Measurements from ENCODE around the gene DTL.

Gene DTL

DNA sequence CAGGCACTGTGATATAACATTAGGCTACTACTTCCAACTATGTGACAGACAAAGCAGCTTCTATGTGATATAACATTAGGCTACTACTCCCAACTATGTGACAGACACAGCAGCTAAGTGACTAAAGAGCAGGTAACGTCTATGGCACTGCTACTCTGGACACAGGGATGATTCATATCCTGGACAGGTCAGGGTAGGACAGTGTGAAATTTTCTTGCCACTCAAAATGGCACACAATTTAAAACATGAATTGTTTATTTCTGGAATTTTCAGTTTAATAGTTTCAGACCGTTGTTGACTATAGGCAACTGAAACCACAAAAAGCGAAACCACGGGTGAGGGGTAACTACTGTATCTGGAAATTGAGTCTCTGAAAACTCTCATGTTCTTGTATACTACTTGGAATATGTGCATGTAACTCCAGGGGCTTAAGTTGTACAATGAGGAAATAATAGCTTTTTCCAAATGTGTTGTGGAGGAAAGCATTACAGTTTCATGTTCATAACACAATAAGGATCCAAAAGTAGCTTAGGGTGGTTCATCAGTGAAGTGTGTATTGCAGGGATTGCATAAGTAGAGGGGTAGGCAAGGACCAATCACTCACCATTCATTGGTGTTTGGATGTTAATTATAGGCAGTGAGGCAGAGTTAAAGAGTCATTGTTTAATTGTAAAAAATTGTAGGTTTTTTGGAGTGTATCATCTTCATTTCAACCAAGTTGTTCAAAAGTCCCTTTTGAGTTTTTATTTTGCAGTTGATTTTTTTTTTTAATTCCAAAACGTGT lies 5.3 kb downstream of the DTL start:
- H3K4me1 ChIP-seq (ENCODE audit: insufficient read depth, low read length), result no peaks in the 10 kb centered on the region
- H3K4me3 ChIP-seq (ENCODE audit: low read depth in 1 of 2, low read length in 2 of 2), result no peak overlapping the region
- no peak overlapping the region for H3K9ac ChIP-seq (ENCODE audit: low read length)
- no peak overlapping the region for H3K27ac ChIP-seq (ENCODE audit: low read depth, low read length)
- no peaks in the 10 kb centered on the region for H3K27me3 ChIP-seq (ENCODE audit: control insufficient read depth in 1 of 2, insufficient read depth in 2 of 2, low read length in 2 of 2)
- no peaks in the 10 kb centered on the region for H3K9me3 ChIP-seq (ENCODE audit: low read length)
- H3K36me3 ChIP-seq (ENCODE audit: insufficient read depth, low read length), result no peaks in the 10 kb centered on the region

GRCh38 chr1:212042436-212042835 lies 6.9 kb downstream of the DTL start:
- Histone ChIP-seq H3K4me1 (ENCODE audit: insufficient read depth, low read length) (no peaks in the 10 kb centered on the region), H3K36me3 (ENCODE audit: insufficient read depth, low read length) (no peaks in the 10 kb centered on the region), H3K27me3 (ENCODE audit: control insufficient read depth in 1 of 2, insufficient read depth in 2 of 2, low read length in 2 of 2) (no peaks in the 10 kb centered on the region), H3K4me3 (ENCODE audit: low read depth in 1 of 2, low read length in 2 of 2) (no peak overlapping the region), H3K9ac (ENCODE audit: low read length) (no peak overlapping the region), H3K27ac (ENCODE audit: low read depth, low read length) (no peak overlapping the region), H3K9me3 (ENCODE audit: low read length) (no peaks in the 10 kb centered on the region)

GRCh38 chr1:212044851-212045250 lies 9.3 kb downstream of the DTL start:
- H3K27ac ChIP-seq (ENCODE audit: low read depth, low read length), result no peak overlapping the region
- H3K9ac ChIP-seq (ENCODE audit: low read length), result no peak overlapping the region
- H3K4me3 ChIP-seq (ENCODE audit: low read depth in 1 of 2, low read length in 2 of 2), result no peak overlapping the region
- no peaks in the 10 kb centered on the region for H3K27me3 ChIP-seq (ENCODE audit: control insufficient read depth in 1 of 2, insufficient read depth in 2 of 2, low read length in 2 of 2)
- H3K4me1 ChIP-seq (ENCODE audit: insufficient read depth, low read length), result no peaks in the 10 kb centered on the region
- no peaks in the 10 kb centered on the region for H3K9me3 ChIP-seq (ENCODE audit: low read length)
- H3K36me3 ChIP-seq (ENCODE audit: insufficient read depth, low read length), result no peaks in the 10 kb centered on the region

- Histone ChIP-seq H3K9ac (ENCODE audit: low read length) (no peak overlapping the region), H3K9me3 (ENCODE audit: low read length) (no peaks in the 10 kb centered on the region), H3K4me3 (ENCODE audit: low read depth in 1 of 2, low read length in 2 of 2) (no peak overlapping the region), H3K27ac (ENCODE audit: low read depth, low read length) (no peak overlapping the region), H3K36me3 (ENCODE audit: insufficient read depth, low read length) (no peaks in the 10 kb centered on the region), H3K27me3 (ENCODE audit: control insufficient read depth in 1 of 2, insufficient read depth in 2 of 2, low read length in 2 of 2) (no peaks in the 10 kb centered on the region), H3K4me1 (ENCODE audit: insufficient read depth, low read length) (no peaks in the 10 kb centered on the region)
These were observed 10.4 kb downstream of the DTL start for GRCh38 chr1:212045981-212046380.

- Histone ChIP-seq H3K27ac (ENCODE audit: low read depth, low read length) (no peak overlapping the region), H3K4me1 (ENCODE audit: insufficient read depth, low read length) (no peaks in the 10 kb centered on the region), H3K9ac (ENCODE audit: low read length) (no peak overlapping the region), H3K4me3 (ENCODE audit: low read depth in 1 of 2, low read length in 2 of 2) (no peak overlapping the region), H3K9me3 (ENCODE audit: low read length) (no peaks in the 10 kb centered on the region), H3K36me3 (ENCODE audit: insufficient read depth, low read length) (no peaks in the 10 kb centered on the region), H3K27me3 (ENCODE audit: control insufficient read depth in 1 of 2, insufficient read depth in 2 of 2, low read length in 2 of 2) (no peaks in the 10 kb centered on the region)
These were observed 18.4 kb downstream of the DTL start for GRCh38 chr1:212053993-212054392.

DNA sequence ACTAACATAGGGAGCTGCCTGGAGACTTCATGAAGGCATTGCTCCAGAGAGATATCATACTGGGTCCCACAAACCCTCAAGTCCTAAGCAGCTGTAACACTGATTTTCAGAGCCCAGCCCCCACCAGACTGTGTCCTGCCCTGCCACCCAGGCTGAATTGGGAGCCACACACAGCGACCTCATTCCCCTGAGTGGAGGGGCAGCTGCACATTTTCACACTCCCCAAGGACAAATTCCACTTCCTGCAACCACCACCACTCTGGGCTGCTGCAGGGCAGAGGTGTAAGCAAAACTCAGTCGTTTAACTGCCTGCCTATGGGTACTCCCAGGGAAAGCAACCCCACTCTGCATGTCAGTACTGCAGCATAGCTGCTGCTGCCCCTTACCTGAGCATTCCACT lies 19.8 kb downstream of the DTL start:
- H3K27ac ChIP-seq (ENCODE audit: low read depth, low read length), result no peak overlapping the region
- H3K4me1 ChIP-seq (ENCODE audit: insufficient read depth, low read length), result no peaks in the 10 kb centered on the region
- H3K36me3 ChIP-seq (ENCODE audit: insufficient read depth, low read length), result no peaks in the 10 kb centered on the region
- no peak overlapping the region for H3K9ac ChIP-seq (ENCODE audit: low read length)
- no peaks in the 10 kb centered on the region for H3K9me3 ChIP-seq (ENCODE audit: low read length)
- H3K27me3 ChIP-seq (ENCODE audit: control insufficient read depth in 1 of 2, insufficient read depth in 2 of 2, low read length in 2 of 2), result no peaks in the 10 kb centered on the region
- no peak overlapping the region for H3K4me3 ChIP-seq (ENCODE audit: low read depth in 1 of 2, low read length in 2 of 2)

DNA sequence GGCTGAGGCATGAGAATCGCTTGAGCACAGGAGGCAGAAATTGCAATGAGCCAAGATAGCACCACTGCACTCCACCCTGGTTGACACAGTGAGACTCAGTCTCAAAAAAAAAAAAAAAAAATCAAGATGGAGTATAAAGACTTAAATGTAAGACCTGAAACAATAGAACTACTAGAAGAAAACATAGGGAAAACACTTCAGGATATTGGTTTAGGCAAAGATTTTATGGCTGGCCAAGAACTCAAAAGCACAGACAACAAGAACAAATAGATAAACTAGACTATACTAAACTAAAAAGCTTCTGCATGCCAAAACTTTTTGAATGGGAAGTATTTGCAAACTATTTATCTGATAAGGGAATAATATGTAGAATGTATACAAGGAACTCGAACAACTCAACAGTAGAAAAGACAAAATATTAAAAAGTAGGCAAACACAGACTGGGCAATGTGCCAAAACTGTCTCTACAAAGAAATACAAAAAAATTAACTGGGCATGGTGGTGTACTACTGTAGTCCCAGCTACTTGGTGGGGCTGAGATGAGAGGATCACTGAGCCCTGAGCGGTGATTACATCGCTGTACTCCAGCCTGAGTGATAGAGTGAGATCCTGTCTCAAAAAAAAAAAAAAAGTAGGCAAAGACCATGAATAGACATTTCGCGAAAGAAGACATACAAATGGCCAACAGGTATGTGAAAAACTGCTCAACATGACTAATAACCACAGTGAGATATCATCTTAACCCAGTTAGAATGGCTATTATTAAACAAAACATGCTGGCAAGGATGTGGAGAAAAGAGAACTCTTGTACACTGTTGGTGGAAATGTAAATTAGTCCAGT lies 25.3 kb downstream of the DTL start:
- Histone ChIP-seq H3K4me1 (ENCODE audit: insufficient read depth, low read length) (no peaks in the 10 kb centered on the region), H3K4me3 (ENCODE audit: low read depth in 1 of 2, low read length in 2 of 2) (no peak overlapping the region), H3K27ac (ENCODE audit: low read depth, low read length) (no peak overlapping the region), H3K9ac (ENCODE audit: low read length) (no peak overlapping the region), H3K36me3 (ENCODE audit: insufficient read depth, low read length) (no peaks in the 10 kb centered on the region), H3K9me3 (ENCODE audit: low read length) (no peaks in the 10 kb centered on the region), H3K27me3 (ENCODE audit: control insufficient read depth in 1 of 2, insufficient read depth in 2 of 2, low read length in 2 of 2) (no peaks in the 10 kb centered on the region)

GRCh38 chr1:212062832-212063438 lies 27.4 kb downstream of the DTL start:
- H3K9ac ChIP-seq (ENCODE audit: low read length), result no peak overlapping the region
- no peak overlapping the region for H3K4me3 ChIP-seq (ENCODE audit: low read depth in 1 of 2, low read length in 2 of 2)
- H3K4me1 ChIP-seq (ENCODE audit: insufficient read depth, low read length), result no peaks in the 10 kb centered on the region
- no peaks in the 10 kb centered on the region for H3K9me3 ChIP-seq (ENCODE audit: low read length)
- no peaks in the 10 kb centered on the region for H3K36me3 ChIP-seq (ENCODE audit: insufficient read depth, low read length)
- H3K27ac ChIP-seq (ENCODE audit: low read depth, low read length), result no peak overlapping the region
- no peaks in the 10 kb centered on the region for H3K27me3 ChIP-seq (ENCODE audit: control insufficient read depth in 1 of 2, insufficient read depth in 2 of 2, low read length in 2 of 2)

DNA sequence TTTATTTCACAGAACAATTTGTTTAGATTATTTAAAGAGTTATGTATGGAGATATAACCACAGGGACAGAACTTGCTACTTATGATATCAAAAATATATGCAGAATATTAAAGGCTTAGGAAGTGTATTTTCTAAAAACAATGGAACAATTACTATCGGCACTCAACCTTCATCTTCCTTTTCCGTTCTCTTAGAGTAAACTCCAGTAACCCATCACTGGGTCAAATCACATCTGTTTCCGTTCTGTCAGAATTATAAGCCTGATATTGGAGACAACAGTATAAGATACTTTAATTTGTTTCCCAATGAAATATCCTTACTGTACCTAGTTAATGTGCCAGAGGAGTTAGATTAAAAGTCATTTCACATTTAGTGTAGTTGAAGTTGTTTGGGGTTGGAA lies 32.2 kb downstream of the DTL start:
- no peaks in the 10 kb centered on the region for H3K4me1 ChIP-seq (ENCODE audit: insufficient read depth, low read length)
- H3K27ac ChIP-seq (ENCODE audit: low read depth, low read length), result no peak overlapping the region

DNA sequence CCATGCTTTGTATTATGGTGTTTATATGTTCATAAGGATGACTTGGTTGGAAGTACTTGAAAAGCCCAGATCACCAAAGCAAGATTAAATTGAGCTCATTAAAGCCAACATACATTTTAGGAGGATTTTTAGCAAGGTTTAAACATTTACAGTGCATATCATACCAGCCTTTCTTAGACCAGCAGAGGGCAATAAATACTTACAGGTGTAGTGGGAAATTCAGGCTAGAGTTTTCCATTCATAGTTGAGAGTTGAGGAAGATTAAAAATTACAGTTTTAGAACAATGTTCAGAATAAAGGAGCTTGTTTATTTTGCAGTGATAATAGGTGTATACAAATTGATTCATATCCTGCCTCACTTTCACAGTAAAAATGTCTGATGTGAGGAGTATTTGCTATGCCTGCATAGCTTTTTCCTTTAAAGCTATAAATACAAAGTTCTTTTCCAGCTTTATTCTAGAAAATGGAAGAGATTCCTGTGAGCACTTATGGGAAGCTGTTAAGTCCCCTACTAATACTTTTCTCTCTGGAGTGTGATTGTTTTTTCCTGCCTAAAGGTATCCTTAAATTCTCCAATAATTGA lies 35.3 kb downstream of the DTL start:
- Histone ChIP-seq H3K27ac (ENCODE audit: low read depth, low read length) (no peak overlapping the region), H3K4me1 (ENCODE audit: insufficient read depth, low read length) (no peaks in the 10 kb centered on the region), H3K9ac (ENCODE audit: low read length) (no peak overlapping the region), H3K36me3 (ENCODE audit: insufficient read depth, low read length) (no peaks in the 10 kb centered on the region), H3K27me3 (ENCODE audit: control insufficient read depth in 1 of 2, insufficient read depth in 2 of 2, low read length in 2 of 2) (no peaks in the 10 kb centered on the region), H3K9me3 (ENCODE audit: low read length) (no peaks in the 10 kb centered on the region), H3K4me3 (ENCODE audit: low read depth in 1 of 2, low read length in 2 of 2) (no peak overlapping the region)

More for the DNA sequence above, 32.2 kb downstream of the DTL start:
- Histone ChIP-seq H3K9ac (ENCODE audit: low read length) (no peak overlapping the region), H3K9me3 (ENCODE audit: low read length) (no peaks in the 10 kb centered on the region), H3K36me3 (ENCODE audit: insufficient read depth, low read length) (no peaks in the 10 kb centered on the region), H3K4me3 (ENCODE audit: low read depth in 1 of 2, low read length in 2 of 2) (no peak overlapping the region), H3K27me3 (ENCODE audit: control insufficient read depth in 1 of 2, insufficient read depth in 2 of 2, low read length in 2 of 2) (no peaks in the 10 kb centered on the region)

- Histone ChIP-seq H3K27me3 (ENCODE audit: control insufficient read depth in 1 of 2, insufficient read depth in 2 of 2, low read length in 2 of 2) (no peaks in the 10 kb centered on the region), H3K4me1 (ENCODE audit: insufficient read depth, low read length) (no peaks in the 10 kb centered on the region), H3K4me3 (ENCODE audit: low read depth in 1 of 2, low read length in 2 of 2) (no peak overlapping the region), H3K36me3 (ENCODE audit: insufficient read depth, low read length) (no peaks in the 10 kb centered on the region), H3K9ac (ENCODE audit: low read length) (no peak overlapping the region), H3K27ac (ENCODE audit: low read depth, low read length) (no peak overlapping the region), H3K9me3 (ENCODE audit: low read length) (no peaks in the 10 kb centered on the region)
These were observed 36.5 kb downstream of the DTL start for GRCh38 chr1:212072047-212072446.

Data from muscle layer of colon (tissue), 2 donors.